Measurements from ENCODE around the gene PLD1. TPM values are rescaled to one million over a fixed set of nuclear protein-coding genes. Genes with fewer than 3 reads are reported as not detected.

Gene PLD1
- total RNA-seq, 1 donor: 18.1 TPM

GRCh38 chr3:171836855-171837254 lies 26.6 kb upstream of the PLD1 start:
- no peak overlapping the region for H3K4me3 ChIP-seq (ENCODE audit: insufficient read depth, low read length)
- no peaks in the 10 kb centered on the region for H3K79me2 ChIP-seq (ENCODE audit: insufficient read depth, low read length)
- TF ChIP-seq, protein P1, sequence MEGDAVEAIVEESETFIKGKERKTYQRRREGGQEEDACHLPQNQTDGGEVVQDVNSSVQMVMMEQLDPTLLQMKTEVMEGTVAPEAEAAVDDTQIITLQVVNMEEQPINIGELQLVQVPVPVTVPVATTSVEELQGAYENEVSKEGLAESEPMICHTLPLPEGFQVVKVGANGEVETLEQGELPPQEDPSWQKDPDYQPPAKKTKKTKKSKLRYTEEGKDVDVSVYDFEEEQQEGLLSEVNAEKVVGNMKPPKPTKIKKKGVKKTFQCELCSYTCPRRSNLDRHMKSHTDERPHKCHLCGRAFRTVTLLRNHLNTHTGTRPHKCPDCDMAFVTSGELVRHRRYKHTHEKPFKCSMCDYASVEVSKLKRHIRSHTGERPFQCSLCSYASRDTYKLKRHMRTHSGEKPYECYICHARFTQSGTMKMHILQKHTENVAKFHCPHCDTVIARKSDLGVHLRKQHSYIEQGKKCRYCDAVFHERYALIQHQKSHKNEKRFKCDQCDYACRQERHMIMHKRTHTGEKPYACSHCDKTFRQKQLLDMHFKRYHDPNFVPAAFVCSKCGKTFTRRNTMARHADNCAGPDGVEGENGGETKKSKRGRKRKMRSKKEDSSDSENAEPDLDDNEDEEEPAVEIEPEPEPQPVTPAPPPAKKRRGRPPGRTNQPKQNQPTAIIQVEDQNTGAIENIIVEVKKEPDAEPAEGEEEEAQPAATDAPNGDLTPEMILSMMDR (IDR thresholded peaks at IDR 0.05; ENCODE audit: extremely low read depth, low read depth, low read length): no peak
- peaks cover 57% of the 10 kb centered on the region for H3K4me1 ChIP-seq (ENCODE audit: insufficient read depth, low read length)
- H3K27ac ChIP-seq (ENCODE audit: low read depth, low read length): no peak overlapping the region
- H3K27me3 ChIP-seq (ENCODE audit: insufficient read depth, low read length): no peaks in the 10 kb centered on the region
- no peaks in the 10 kb centered on the region for H4K20me1 ChIP-seq (ENCODE audit: insufficient read depth, low read length)
- no peak overlapping the region for H2AFZ ChIP-seq (ENCODE audit: low read length)
- no peaks in the 10 kb centered on the region for H3K9me3 ChIP-seq (ENCODE audit: low read depth, low read length)
- H3K4me2 ChIP-seq (ENCODE audit: insufficient read depth, low read length): no peak overlapping the region
- no peak for DNase-seq (ENCODE audit: insufficient read length, low spot score, missing footprints)
- H3K36me3 ChIP-seq (ENCODE audit: insufficient read depth, low read length): no peaks in the 10 kb centered on the region

DNA sequence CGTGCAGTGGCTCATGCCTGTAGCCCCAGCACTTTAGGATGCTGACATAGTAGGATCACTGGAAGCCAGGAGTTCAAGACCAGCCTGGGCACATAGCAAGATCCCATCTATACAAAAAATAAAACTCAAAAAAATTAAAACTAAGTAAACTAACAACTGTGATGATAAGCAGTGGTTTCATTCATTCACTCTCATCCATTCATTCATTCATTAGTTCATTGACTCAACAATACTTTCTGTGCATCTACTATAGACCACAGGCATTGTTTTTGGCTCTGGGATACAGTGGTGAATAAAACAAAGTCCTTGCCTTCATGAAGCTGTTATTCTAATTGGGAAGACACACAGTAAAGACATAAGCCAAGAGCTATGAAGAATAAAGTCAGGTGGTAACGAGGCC lies 25.3 kb upstream of the PLD1 start:
- Histone ChIP-seq H4K20me1 (ENCODE audit: insufficient read depth, low read length) (no peaks in the 10 kb centered on the region), H3K9me3 (ENCODE audit: low read depth, low read length) (no peaks in the 10 kb centered on the region), H3K36me3 (ENCODE audit: insufficient read depth, low read length) (no peaks in the 10 kb centered on the region), H3K27me3 (ENCODE audit: insufficient read depth, low read length) (no peaks in the 10 kb centered on the region), H3K4me3 (ENCODE audit: insufficient read depth, low read length) (no peak overlapping the region), H2AFZ (ENCODE audit: low read length) (no peak overlapping the region), H3K79me2 (ENCODE audit: insufficient read depth, low read length) (no peaks in the 10 kb centered on the region), H3K4me2 (ENCODE audit: insufficient read depth, low read length) (no peak overlapping the region), H3K27ac (ENCODE audit: low read depth, low read length) (no peak overlapping the region), H3K4me1 (ENCODE audit: insufficient read depth, low read length) (peaks cover 53% of the 10 kb centered on the region)
- TF ChIP-seq, protein P1 (IDR thresholded peaks at IDR 0.05; ENCODE audit: extremely low read depth, low read depth, low read length): no peak
- no peak for DNase-seq (ENCODE audit: insufficient read length, low spot score, missing footprints)

DNA sequence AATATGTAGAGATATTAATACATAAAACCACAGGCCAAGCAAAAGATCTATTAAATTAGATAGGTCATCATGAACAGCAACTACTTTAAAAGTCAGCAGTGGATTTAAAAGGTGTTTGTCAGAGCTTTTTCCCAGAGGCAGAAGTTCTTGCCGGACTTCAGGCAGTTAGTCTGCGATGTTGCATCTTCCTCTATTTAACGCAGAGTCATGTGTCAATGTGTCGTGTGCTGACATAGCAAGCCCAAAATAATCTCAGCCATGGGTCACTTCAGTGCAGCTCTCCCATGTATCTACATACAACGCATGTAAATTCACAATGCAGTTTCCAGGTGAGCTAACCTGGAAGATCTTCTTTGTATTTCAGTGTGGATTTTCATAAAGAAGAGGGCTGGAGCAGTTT lies 24.8 kb upstream of the PLD1 start:
- Histone ChIP-seq H3K27me3 (ENCODE audit: insufficient read depth, low read length) (no peaks in the 10 kb centered on the region), H2AFZ (ENCODE audit: low read length) (no peak overlapping the region), H3K9me3 (ENCODE audit: low read depth, low read length) (no peaks in the 10 kb centered on the region), H3K4me1 (ENCODE audit: insufficient read depth, low read length) (peaks cover 56% of the 10 kb centered on the region), H3K36me3 (ENCODE audit: insufficient read depth, low read length) (no peaks in the 10 kb centered on the region), H3K27ac (ENCODE audit: low read depth, low read length) (no peak overlapping the region), H3K4me2 (ENCODE audit: insufficient read depth, low read length) (no peak overlapping the region), H4K20me1 (ENCODE audit: insufficient read depth, low read length) (no peaks in the 10 kb centered on the region), H3K4me3 (ENCODE audit: insufficient read depth, low read length) (no peak overlapping the region), H3K79me2 (ENCODE audit: insufficient read depth, low read length) (no peaks in the 10 kb centered on the region)
- TF ChIP-seq, protein P1 (IDR thresholded peaks at IDR 0.05; ENCODE audit: extremely low read depth, low read depth, low read length): no peak
- DNase-seq (ENCODE audit: insufficient read length, low spot score, missing footprints): no peak

DNA sequence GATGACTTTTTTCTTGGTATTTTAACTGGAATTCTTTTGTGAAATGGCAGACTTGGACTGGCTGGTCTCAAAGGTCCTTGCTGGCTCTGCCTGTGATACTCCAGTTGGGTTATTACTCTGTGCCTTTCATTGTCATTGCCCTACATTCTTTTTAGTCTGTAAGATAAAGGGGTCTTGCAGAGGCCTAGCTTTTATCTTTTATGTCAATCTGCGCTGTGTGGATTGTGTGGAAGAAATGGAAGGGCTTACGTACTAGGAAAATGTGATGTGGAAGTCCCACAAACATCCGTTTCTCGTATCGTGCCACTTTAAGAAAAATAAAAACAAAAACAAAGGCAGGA lies 24.1 kb upstream of the PLD1 start:
- Histone ChIP-seq H3K4me2 (ENCODE audit: insufficient read depth, low read length) (peak overlapping the region; percentile 41), H3K4me3 (ENCODE audit: insufficient read depth, low read length) (no peak overlapping the region), H3K79me2 (ENCODE audit: insufficient read depth, low read length) (no peaks in the 10 kb centered on the region), H3K9me3 (ENCODE audit: low read depth, low read length) (no peaks in the 10 kb centered on the region), H4K20me1 (ENCODE audit: insufficient read depth, low read length) (no peaks in the 10 kb centered on the region), H3K4me1 (ENCODE audit: insufficient read depth, low read length) (peaks cover 62% of the 10 kb centered on the region), H3K27ac (ENCODE audit: low read depth, low read length) (peak overlapping the region; percentile 74), H3K27me3 (ENCODE audit: insufficient read depth, low read length) (no peaks in the 10 kb centered on the region), H3K36me3 (ENCODE audit: insufficient read depth, low read length) (no peaks in the 10 kb centered on the region), H2AFZ (ENCODE audit: low read length) (peak overlapping the region; percentile 1)
- TF ChIP-seq, protein P1 (IDR thresholded peaks at IDR 0.05; ENCODE audit: extremely low read depth, low read depth, low read length): peak; percentile 2
- no peak for DNase-seq (ENCODE audit: insufficient read length, low spot score, missing footprints)

Measured in osteoblast (primary cell).